Measurements from ENCODE around the gene GAPDH. TPM values are rescaled to one million over a fixed set of nuclear protein-coding genes. Genes with fewer than 3 reads are reported as not detected.
A peak's percentile ranks its signal among the peaks of the same experiment; 100 is the strongest.
"Not testable (repeated sequence)": the region's sequence is repeated elsewhere in the genome, so short reads cannot be mapped to it uniquely, and the experiment has no call there.

GAPDH gene
- total RNA-seq, 1 donor from 2014 or later: 4,805 TPM

- H3K4me3 Mint-ChIP-seq (ENCODE audit: low read depth): no peak overlapping the region
- no peak overlapping the region for H3K27ac Mint-ChIP-seq
- peaks cover 57% of the 10 kb centered on the region for H3K36me3 Mint-ChIP-seq (ENCODE audit: low read depth)
- H3K4me1 Mint-ChIP-seq (ENCODE audit: low read depth): peaks cover 31% of the 10 kb centered on the region
- DNase-seq (ENCODE audit: low spot score): no peak
- H3K9me3 Mint-ChIP-seq: no peaks in the 10 kb centered on the region
- intact Hi-C loops (cut with micrococcal nuclease): no loop called here
- H3K27me3 Mint-ChIP-seq (ENCODE audit: low read depth): no peaks in the 10 kb centered on the region
Observed at GRCh38 chr12:6551496-6552139, 17.3 kb downstream of the GAPDH start.

- no peaks in the 10 kb centered on the region for H3K27me3 Mint-ChIP-seq (ENCODE audit: low read depth)
- no peak overlapping the region for H3K4me3 Mint-ChIP-seq (ENCODE audit: low read depth)
- no peaks in the 10 kb centered on the region for H3K9me3 Mint-ChIP-seq
- H3K4me1 Mint-ChIP-seq (ENCODE audit: low read depth): peaks cover 32% of the 10 kb centered on the region
- no peak for DNase-seq (ENCODE audit: low spot score)
- intact Hi-C loops (cut with micrococcal nuclease): no loop called here
- peak overlapping the region; percentile 28 for H3K27ac Mint-ChIP-seq
- peaks cover 56% of the 10 kb centered on the region for H3K36me3 Mint-ChIP-seq (ENCODE audit: low read depth)
Observed at GRCh38 chr12:6552140-6552551, 17.8 kb downstream of the GAPDH start.

- Mint-ChIP-seq H3K4me1 (ENCODE audit: low read depth) (peaks cover 32% of the 10 kb centered on the region), H3K4me3 (ENCODE audit: low read depth) (peak overlapping the region; percentile 33), H3K27me3 (ENCODE audit: low read depth) (no peaks in the 10 kb centered on the region), H3K36me3 (ENCODE audit: low read depth) (peaks cover 45% of the 10 kb centered on the region), H3K27ac (no peak overlapping the region), H3K9me3 (no peaks in the 10 kb centered on the region)
- DNase-seq (ENCODE audit: low spot score): no peak
- intact Hi-C loops (cut with micrococcal nuclease): no loop called here
Observed at GRCh38 chr12:6553051-6553868, 18.9 kb downstream of the GAPDH start.

- H3K27me3 Mint-ChIP-seq (ENCODE audit: low read depth): no peaks in the 10 kb centered on the region
- intact Hi-C loops (cut with micrococcal nuclease): loop anchor here (5.0 kb wide), 1 partner anchor 132 kb away; no protein-coding TSS in a partner anchor
- no peaks in the 10 kb centered on the region for H3K9me3 Mint-ChIP-seq
- peaks cover 44% of the 10 kb centered on the region for H3K36me3 Mint-ChIP-seq (ENCODE audit: low read depth)
- peak overlapping the region; percentile 90 for H3K4me3 Mint-ChIP-seq (ENCODE audit: low read depth)
- peaks cover 32% of the 10 kb centered on the region for H3K4me1 Mint-ChIP-seq (ENCODE audit: low read depth)
- peak overlapping the region; percentile 17 for H3K27ac Mint-ChIP-seq
- DNase-seq (ENCODE audit: low spot score): peak; percentile 51
Observed at GRCh38 chr12:6554168-6555017, 20.1 kb downstream of the GAPDH start.

GRCh38 chr12:6555018-6555691 lies 20.8 kb downstream of the GAPDH start:
- Mint-ChIP-seq H3K27me3 (ENCODE audit: low read depth) (no peaks in the 10 kb centered on the region), H3K9me3 (no peaks in the 10 kb centered on the region), H3K27ac (peak overlapping the region; percentile 17), H3K4me1 (ENCODE audit: low read depth) (peaks cover 32% of the 10 kb centered on the region), H3K36me3 (ENCODE audit: low read depth) (peaks cover 51% of the 10 kb centered on the region), H3K4me3 (ENCODE audit: low read depth) (peak overlapping the region; percentile 90)
- DNase-seq (ENCODE audit: low spot score): no peak
- intact Hi-C loops (cut with micrococcal nuclease): loop anchor here (5.0 kb wide), 1 partner anchor 133 kb away; no protein-coding TSS in a partner anchor

- H3K4me1 Mint-ChIP-seq (ENCODE audit: low read depth): peaks cover 32% of the 10 kb centered on the region
- peak overlapping the region; percentile 18 for H3K27ac Mint-ChIP-seq
- DNase-seq (ENCODE audit: low spot score); H3K27me3 Mint-ChIP-seq (ENCODE audit: low read depth); H3K9me3 Mint-ChIP-seq: not testable (repeated sequence)
- peaks cover 64% of the 10 kb centered on the region for H3K36me3 Mint-ChIP-seq (ENCODE audit: low read depth)
- intact Hi-C loops (cut with micrococcal nuclease): loop anchor here (2.0 to 5.0 kb wide), 2 partner anchors 22 to 134 kb away; partner anchors contain the start of gene GAPDH
- peak overlapping the region; percentile 52 for H3K4me3 Mint-ChIP-seq (ENCODE audit: low read depth)
Observed at GRCh38 chr12:6556496-6556817, 22.1 kb downstream of the GAPDH start.

- Mint-ChIP-seq H3K4me3 (ENCODE audit: low read depth) (peak overlapping the region; percentile 52), H3K27ac (peak overlapping the region; percentile 18), H3K4me1 (ENCODE audit: low read depth) (peaks cover 31% of the 10 kb centered on the region), H3K9me3 (no peaks in the 10 kb centered on the region), H3K27me3 (ENCODE audit: low read depth) (no peaks in the 10 kb centered on the region), H3K36me3 (ENCODE audit: low read depth) (peaks cover 68% of the 10 kb centered on the region)
- intact Hi-C loops (cut with micrococcal nuclease): loop anchor here (2.0 to 5.0 kb wide), 2 partner anchors 22 to 135 kb away; partner anchors contain the start of gene GAPDH
- no peak for DNase-seq (ENCODE audit: low spot score)
Observed at GRCh38 chr12:6556857-6557256, 22.5 kb downstream of the GAPDH start.

- not testable (repeated sequence) for DNase-seq (ENCODE audit: low spot score); H3K27me3 Mint-ChIP-seq (ENCODE audit: low read depth); H3K9me3 Mint-ChIP-seq
- peak overlapping the region; percentile 5 for H3K4me3 Mint-ChIP-seq (ENCODE audit: low read depth)
- H3K4me1 Mint-ChIP-seq (ENCODE audit: low read depth): peaks cover 20% of the 10 kb centered on the region
- H3K36me3 Mint-ChIP-seq (ENCODE audit: low read depth): peaks cover 71% of the 10 kb centered on the region
- intact Hi-C loops (cut with micrococcal nuclease): loop anchor here (5.0 kb wide), 1 partner anchor 136 kb away; no protein-coding TSS in a partner anchor
- peak overlapping the region; percentile 17 for H3K27ac Mint-ChIP-seq
Observed at GRCh38 chr12:6558014-6558760, 23.9 kb downstream of the GAPDH start.

- peaks cover 75% of the 10 kb centered on the region for H3K36me3 Mint-ChIP-seq (ENCODE audit: low read depth)
- H3K27me3 Mint-ChIP-seq (ENCODE audit: low read depth): no peaks in the 10 kb centered on the region
- H3K27ac Mint-ChIP-seq: no peak overlapping the region
- intact Hi-C loops (cut with micrococcal nuclease): loop anchor here (5.0 kb wide), 1 partner anchor 137 kb away; no protein-coding TSS in a partner anchor
- no peak for DNase-seq (ENCODE audit: low spot score)
- H3K4me3 Mint-ChIP-seq (ENCODE audit: low read depth): no peak overlapping the region
- H3K9me3 Mint-ChIP-seq: no peaks in the 10 kb centered on the region
- H3K4me1 Mint-ChIP-seq (ENCODE audit: low read depth): peaks cover 17% of the 10 kb centered on the region
Observed at GRCh38 chr12:6559500-6559899, 25.2 kb downstream of the GAPDH start.

- H3K27me3 Mint-ChIP-seq (ENCODE audit: low read depth): no peaks in the 10 kb centered on the region
- peaks cover 76% of the 10 kb centered on the region for H3K36me3 Mint-ChIP-seq (ENCODE audit: low read depth)
- no peak overlapping the region for H3K4me3 Mint-ChIP-seq (ENCODE audit: low read depth)
- no peak overlapping the region for H3K27ac Mint-ChIP-seq
- no peaks in the 10 kb centered on the region for H3K9me3 Mint-ChIP-seq
- no peak for DNase-seq (ENCODE audit: low spot score)
- peaks cover 9% of the 10 kb centered on the region for H3K4me1 Mint-ChIP-seq (ENCODE audit: low read depth)
- intact Hi-C loops (cut with micrococcal nuclease): no loop called here
Observed at GRCh38 chr12:6560501-6561205, 26.3 kb downstream of the GAPDH start.

- Mint-ChIP-seq H3K9me3 (no peaks in the 10 kb centered on the region), H3K36me3 (ENCODE audit: low read depth) (peaks cover 86% of the 10 kb centered on the region), H3K27ac (no peak overlapping the region), H3K4me3 (ENCODE audit: low read depth) (no peak overlapping the region), H3K27me3 (ENCODE audit: low read depth) (no peaks in the 10 kb centered on the region), H3K4me1 (ENCODE audit: low read depth) (peaks cover 18% of the 10 kb centered on the region)
- no peak for DNase-seq (ENCODE audit: low spot score)
- intact Hi-C loops (cut with micrococcal nuclease): no loop called here
Observed at GRCh38 chr12:6562881-6563280, 28.6 kb downstream of the GAPDH start.
